ENCODE results near the gene KRT9. TPM values are rescaled to one million over a fixed set of nuclear protein-coding genes. Genes with fewer than 3 reads are reported as not detected.

The KRT9 gene
- total RNA-seq, 1 experiment from 2014 or later: not detected

DNA sequence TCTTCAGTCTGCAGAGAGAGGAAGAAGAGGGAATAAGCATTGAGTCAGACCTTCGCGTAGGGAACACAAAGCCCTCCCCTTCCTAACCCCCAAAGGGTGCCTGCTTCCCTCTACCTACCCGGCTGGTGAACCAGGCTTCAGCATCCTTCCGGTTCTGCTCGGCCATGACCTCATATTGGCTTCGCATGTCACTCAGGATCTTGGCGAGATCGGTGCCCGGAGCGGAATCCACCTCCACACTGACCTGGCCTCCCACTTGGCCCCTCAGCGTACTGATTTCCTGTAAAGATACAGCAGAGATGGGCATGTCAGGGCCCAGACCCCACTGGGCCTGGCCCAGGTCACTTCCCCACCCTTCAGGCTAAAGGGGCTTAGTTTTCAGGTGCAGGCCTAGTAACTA lies 47.6 kb downstream of the KRT9 start:
- ChIA-PET POLR2A (ENCODE audit: unreplicated experiment) (no interaction called here), CTCF (interaction anchor here (0.6 kb wide), 1 partner anchor 107 kb away, joined by 3 read pairs; no protein-coding TSS in a partner anchor)
- Histone ChIP-seq H2AFZ (ENCODE audit: low read length) (no peak overlapping the region), H3K4me3 (ENCODE audit: low read length) (peak overlapping the region; percentile 13; the same call in 1 of the 2 replicates), H3K9me2 (replicated peaks; ENCODE audit: low read length) (no peaks in the 10 kb centered on the region), H3K27ac (ENCODE audit: low read length) (peak overlapping the region; percentile 97), H3F3A (ENCODE audit: low read length, unreplicated experiment) (peaks cover 18% of the 10 kb centered on the region), H3K79me2 (ENCODE audit: low read length) (peaks cover 44% of the 10 kb centered on the region), H3K27me3 (ENCODE audit: low read length) (no peaks in the 10 kb centered on the region), H3K4me2 (ENCODE audit: low read length) (peak overlapping the region; percentile 94), H3K9ac (ENCODE audit: low read length) (no peak overlapping the region), H4K20me1 (ENCODE audit: low read length) (peaks cover 17% of the 10 kb centered on the region), H3K36me3 (ENCODE audit: low read depth, low read length) (peaks cover 27% of the 10 kb centered on the region), H3K9me3 (ENCODE audit: low read length) (no peaks in the 10 kb centered on the region), H3K4me1 (ENCODE audit: insufficient read depth, low read length) (peaks cover 66% of the 10 kb centered on the region)
- intact Hi-C loops (cut with micrococcal nuclease): loop anchor here (10.0 kb wide), 1 partner anchor 119 kb away; no protein-coding TSS in a partner anchor
- no TSS peak for BruUV-seq (replicated peaks)
- TF ChIP-seq EZH2phosphoT487 (IDR thresholded peaks at IDR 0.05; ENCODE audit: borderline replicate concordance, low read length): no peak
- TF ChIP-seq, protein P1, sequence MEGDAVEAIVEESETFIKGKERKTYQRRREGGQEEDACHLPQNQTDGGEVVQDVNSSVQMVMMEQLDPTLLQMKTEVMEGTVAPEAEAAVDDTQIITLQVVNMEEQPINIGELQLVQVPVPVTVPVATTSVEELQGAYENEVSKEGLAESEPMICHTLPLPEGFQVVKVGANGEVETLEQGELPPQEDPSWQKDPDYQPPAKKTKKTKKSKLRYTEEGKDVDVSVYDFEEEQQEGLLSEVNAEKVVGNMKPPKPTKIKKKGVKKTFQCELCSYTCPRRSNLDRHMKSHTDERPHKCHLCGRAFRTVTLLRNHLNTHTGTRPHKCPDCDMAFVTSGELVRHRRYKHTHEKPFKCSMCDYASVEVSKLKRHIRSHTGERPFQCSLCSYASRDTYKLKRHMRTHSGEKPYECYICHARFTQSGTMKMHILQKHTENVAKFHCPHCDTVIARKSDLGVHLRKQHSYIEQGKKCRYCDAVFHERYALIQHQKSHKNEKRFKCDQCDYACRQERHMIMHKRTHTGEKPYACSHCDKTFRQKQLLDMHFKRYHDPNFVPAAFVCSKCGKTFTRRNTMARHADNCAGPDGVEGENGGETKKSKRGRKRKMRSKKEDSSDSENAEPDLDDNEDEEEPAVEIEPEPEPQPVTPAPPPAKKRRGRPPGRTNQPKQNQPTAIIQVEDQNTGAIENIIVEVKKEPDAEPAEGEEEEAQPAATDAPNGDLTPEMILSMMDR (conservative IDR thresholded peaks at IDR 0.05; ENCODE audit: low read depth, low read length): no peak
- no peak for TF ChIP-seq EZH2 (IDR thresholded peaks at IDR 0.05; ENCODE audit: low read length, unreplicated experiment)
- no peak for ATAC-seq
- no peak for DNase-seq

GRCh38 chr17:41523787-41524186 lies 48.1 kb downstream of the KRT9 start:
- peak overlapping the region; percentile 97 for H3K27ac ChIP-seq (ENCODE audit: low read length)
- H2AFZ ChIP-seq (ENCODE audit: low read length): no peak overlapping the region
- peaks cover 18% of the 10 kb centered on the region for H3F3A ChIP-seq (ENCODE audit: low read length, unreplicated experiment)
- H3K27me3 ChIP-seq (ENCODE audit: low read length): no peaks in the 10 kb centered on the region
- peak overlapping the region; percentile 94 for H3K4me2 ChIP-seq (ENCODE audit: low read length)
- TSS peak; percentile 7 for BruUV-seq (replicated peaks)
- H3K79me2 ChIP-seq (ENCODE audit: low read length): peaks cover 40% of the 10 kb centered on the region
- POLR2A ChIA-PET (ENCODE audit: unreplicated experiment): no interaction called here
- peaks cover 27% of the 10 kb centered on the region for H3K36me3 ChIP-seq (ENCODE audit: low read depth, low read length)
- DNase-seq (no peak), ATAC-seq (no peak)
- no peak overlapping the region for H3K9ac ChIP-seq (ENCODE audit: low read length)
- CTCF ChIA-PET: no interaction called here
- peaks cover 66% of the 10 kb centered on the region for H3K4me1 ChIP-seq (ENCODE audit: insufficient read depth, low read length)
- H3K9me3 ChIP-seq (ENCODE audit: low read length): no peaks in the 10 kb centered on the region
- TF ChIP-seq EZH2 (IDR thresholded peaks at IDR 0.05; ENCODE audit: low read length, unreplicated experiment): no peak
- TF ChIP-seq, protein P1 (conservative IDR thresholded peaks at IDR 0.05; ENCODE audit: low read depth, low read length): no peak
- TF ChIP-seq EZH2phosphoT487 (IDR thresholded peaks at IDR 0.05; ENCODE audit: borderline replicate concordance, low read length): no peak
- H3K4me3 ChIP-seq (ENCODE audit: low read length): peak overlapping the region; percentile 13; the same call in 1 of the 2 replicates
- no peaks in the 10 kb centered on the region for H3K9me2 ChIP-seq (replicated peaks; ENCODE audit: low read length)
- peaks cover 17% of the 10 kb centered on the region for H4K20me1 ChIP-seq (ENCODE audit: low read length)
- intact Hi-C loops (cut with micrococcal nuclease): loop anchor here (10.0 kb wide), 1 partner anchor 119 kb away; no protein-coding TSS in a partner anchor

DNA sequence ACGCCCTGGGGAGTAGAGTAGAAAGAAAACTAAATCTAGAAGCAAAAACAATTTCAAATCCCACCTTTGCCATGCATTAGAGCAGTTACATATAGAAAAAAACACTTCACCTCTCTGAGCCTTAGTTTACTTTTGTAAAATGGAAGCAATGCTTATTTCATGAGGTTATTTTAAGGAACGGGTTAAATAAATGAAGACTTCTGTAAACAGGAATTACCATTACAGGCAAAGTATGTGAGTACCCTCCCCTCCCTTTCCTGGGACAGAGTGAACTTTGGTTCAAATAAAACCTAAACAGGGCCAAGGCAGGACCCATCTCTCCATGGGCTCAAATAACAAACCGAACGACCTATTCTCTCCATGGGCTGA lies 48.6 kb downstream of the KRT9 start:
- Histone ChIP-seq H3K36me3 (ENCODE audit: low read depth, low read length) (peaks cover 27% of the 10 kb centered on the region), H3K79me2 (ENCODE audit: low read length) (peaks cover 34% of the 10 kb centered on the region), H3K9ac (ENCODE audit: low read length) (no peak overlapping the region), H3K4me1 (ENCODE audit: insufficient read depth, low read length) (peaks cover 68% of the 10 kb centered on the region), H3F3A (ENCODE audit: low read length, unreplicated experiment) (peaks cover 18% of the 10 kb centered on the region), H3K27me3 (ENCODE audit: low read length) (no peaks in the 10 kb centered on the region), H4K20me1 (ENCODE audit: low read length) (peaks cover 17% of the 10 kb centered on the region), H3K4me3 (ENCODE audit: low read length) (no peak overlapping the region), H3K9me3 (ENCODE audit: low read length) (no peaks in the 10 kb centered on the region), H3K27ac (ENCODE audit: low read length) (peak overlapping the region; percentile 97), H3K9me2 (replicated peaks; ENCODE audit: low read length) (no peaks in the 10 kb centered on the region), H2AFZ (ENCODE audit: low read length) (no peak overlapping the region), H3K4me2 (ENCODE audit: low read length) (peak overlapping the region; percentile 94)
- TF ChIP-seq EZH2phosphoT487 (IDR thresholded peaks at IDR 0.05; ENCODE audit: borderline replicate concordance, low read length) (no peak), EZH2 (IDR thresholded peaks at IDR 0.05; ENCODE audit: low read length, unreplicated experiment) (no peak)
- TF ChIP-seq, protein P1 (conservative IDR thresholded peaks at IDR 0.05; ENCODE audit: low read depth, low read length): no peak
- DNase-seq (no peak), ATAC-seq (no peak)
- CTCF ChIA-PET: no interaction called here
- POLR2A ChIA-PET (ENCODE audit: unreplicated experiment): interaction anchor here (2.7 kb wide), 1 partner anchor 25 kb away, joined by 14 read pairs; no protein-coding TSS in a partner anchor
- no TSS peak for BruUV-seq (replicated peaks)
- intact Hi-C loops (cut with micrococcal nuclease): loop anchor here (10.0 kb wide), 1 partner anchor 118 kb away; no protein-coding TSS in a partner anchor
